Thoracic aorta (tissue), 2 donors: ENCODE measurements around the gene HOMEZ. TPM values are rescaled to one million over a fixed set of nuclear protein-coding genes. Genes with fewer than 3 reads are reported as not detected.
"Not testable (repeated sequence)": the region's sequence is repeated elsewhere in the genome, so short reads cannot be mapped to it uniquely, and the experiment has no call there.

Experiments used
- ATAC-seq: fragments of 150-250 bp; one replicate; pipeline ENCODE4 v1.8.0; 2017; ENCODE audit warnings: low read depth; ENCODE audit not compliant: insufficient number of reproducible peaks, low FRiP score
- DNase-seq: peaks from one replicate; pipeline ENCODE4 v3.0.0-alpha.2; 2020; ENCODE audit warnings: low spot score
- H3K27ac ChIP-seq, 2 donors: fragments of 200-600 bp; sonication (generic); 1 replicate in 1 of 2; 2 replicates in 1 of 2; pipeline ENCODE4 v1.5.1; 2016; ENCODE audit warnings: mild to moderate bottlenecking in 2 of 2, moderate library complexity in 2 of 2
- H3K27me3 ChIP-seq: fragments of 200-600 bp; sonication (generic); replicated peaks from 2 replicates; pipeline ENCODE4 v1.6.0; 2016; ENCODE audit warnings: mild to moderate bottlenecking; ENCODE audit not compliant: insufficient read depth
- H3K36me3 ChIP-seq: fragments of 200-600 bp; sonication (generic); one replicate; pipeline ENCODE4 v1.5.1; 2016
- H3K4me1 ChIP-seq, 2 donors: fragments of 200-600 bp; sonication (generic); 1 replicate in 1 of 2; 2 replicates in 1 of 2; pipeline versions ENCODE4 v1.5.1 to v1.6.0; 2016; ENCODE audit warnings: low read depth in 2 of 2, mild to moderate bottlenecking in 1 of 2; ENCODE audit not compliant: control insufficient read depth in 1 of 2
- H3K4me3 ChIP-seq: fragments of 200-600 bp; sonication (generic); 2 replicates; pipeline ENCODE4 v1.5.1; 2016; ENCODE audit warnings: mild to moderate bottlenecking
- H3K9me3 ChIP-seq: fragments of 200-600 bp; sonication (generic); 2 replicates; pipeline ENCODE4 v1.5.1; 2016
- total RNA-seq, 2 donors: library from RNA; depleted of rRNA; stranded (reverse); fragments of >200 nt; gene quantifications; one replicate each; pipeline versions ENCODE4 v1.1.0 to v1.2.3, GENCODE V29; 2016
- TF ChIP-seq, protein P1 (sequence below): fragments of 200-600 bp; sonication (generic); IDR thresholded peaks from one replicate; pipeline ENCODE4 v1.5.1; 2019; ENCODE audit warnings: antibody characterized with exemption

Gene HOMEZ
- total RNA-seq, 2 donors from 2014 or later: 4.6 to 6.2 TPM

- TF ChIP-seq, protein P1, sequence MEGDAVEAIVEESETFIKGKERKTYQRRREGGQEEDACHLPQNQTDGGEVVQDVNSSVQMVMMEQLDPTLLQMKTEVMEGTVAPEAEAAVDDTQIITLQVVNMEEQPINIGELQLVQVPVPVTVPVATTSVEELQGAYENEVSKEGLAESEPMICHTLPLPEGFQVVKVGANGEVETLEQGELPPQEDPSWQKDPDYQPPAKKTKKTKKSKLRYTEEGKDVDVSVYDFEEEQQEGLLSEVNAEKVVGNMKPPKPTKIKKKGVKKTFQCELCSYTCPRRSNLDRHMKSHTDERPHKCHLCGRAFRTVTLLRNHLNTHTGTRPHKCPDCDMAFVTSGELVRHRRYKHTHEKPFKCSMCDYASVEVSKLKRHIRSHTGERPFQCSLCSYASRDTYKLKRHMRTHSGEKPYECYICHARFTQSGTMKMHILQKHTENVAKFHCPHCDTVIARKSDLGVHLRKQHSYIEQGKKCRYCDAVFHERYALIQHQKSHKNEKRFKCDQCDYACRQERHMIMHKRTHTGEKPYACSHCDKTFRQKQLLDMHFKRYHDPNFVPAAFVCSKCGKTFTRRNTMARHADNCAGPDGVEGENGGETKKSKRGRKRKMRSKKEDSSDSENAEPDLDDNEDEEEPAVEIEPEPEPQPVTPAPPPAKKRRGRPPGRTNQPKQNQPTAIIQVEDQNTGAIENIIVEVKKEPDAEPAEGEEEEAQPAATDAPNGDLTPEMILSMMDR: no peak
- H3K9me3 ChIP-seq: no peaks in the 10 kb centered on the region
- ATAC-seq: no peak
Observed at GRCh38 chr14:23269193-23269592, 16.7 kb downstream of the HOMEZ start.

GRCh38 chr14:23260849-23261248, 25.1 kb downstream of the HOMEZ start:
- not testable (repeated sequence) for H3K4me3 ChIP-seq, DNase-seq, H3K27ac ChIP-seq, H3K9me3 ChIP-seq, H3K36me3 ChIP-seq, H3K4me1 ChIP-seq, H3K27me3 ChIP-seq, ATAC-seq

More at GRCh38 chr14:23269193-23269592, 16.7 kb downstream of the HOMEZ start:
- H3K27ac ChIP-seq: no peak overlapping the region
- H3K27me3 ChIP-seq: no peaks in the 10 kb centered on the region
- DNase-seq: no peak
- no peaks in the 10 kb centered on the region for H3K36me3 ChIP-seq
- no peaks in the 10 kb centered on the region for H3K4me1 ChIP-seq
- no peak overlapping the region for H3K4me3 ChIP-seq

DNA sequence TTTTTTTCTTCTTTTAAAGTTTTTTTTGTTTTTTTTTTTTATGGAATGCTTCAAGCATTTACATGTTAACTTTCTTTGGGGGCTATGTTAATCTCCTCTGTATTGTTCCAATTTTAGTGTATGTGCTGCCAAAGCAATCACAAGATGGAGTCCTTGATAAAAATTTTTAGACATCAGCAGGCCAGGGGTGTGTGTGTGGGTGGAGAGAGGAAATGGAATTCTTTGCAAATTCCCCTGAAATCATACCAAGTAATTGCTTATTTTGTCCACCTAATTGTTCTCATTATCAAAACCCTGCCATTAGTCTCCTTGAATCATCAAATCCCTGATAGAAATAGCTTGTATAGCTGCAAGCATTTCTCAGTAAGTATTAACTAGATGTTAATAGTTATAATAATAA, 26.5 kb downstream of the HOMEZ start:
- Histone ChIP-seq H3K27ac (no peak overlapping the region), H3K4me1 (no peaks in the 10 kb centered on the region), H3K36me3 (no peaks in the 10 kb centered on the region), H3K27me3 (no peaks in the 10 kb centered on the region), H3K4me3 (no peak overlapping the region), H3K9me3 (no peaks in the 10 kb centered on the region)
- DNase-seq (no peak), ATAC-seq (no peak)
- TF ChIP-seq, protein P1: no peak

DNA sequence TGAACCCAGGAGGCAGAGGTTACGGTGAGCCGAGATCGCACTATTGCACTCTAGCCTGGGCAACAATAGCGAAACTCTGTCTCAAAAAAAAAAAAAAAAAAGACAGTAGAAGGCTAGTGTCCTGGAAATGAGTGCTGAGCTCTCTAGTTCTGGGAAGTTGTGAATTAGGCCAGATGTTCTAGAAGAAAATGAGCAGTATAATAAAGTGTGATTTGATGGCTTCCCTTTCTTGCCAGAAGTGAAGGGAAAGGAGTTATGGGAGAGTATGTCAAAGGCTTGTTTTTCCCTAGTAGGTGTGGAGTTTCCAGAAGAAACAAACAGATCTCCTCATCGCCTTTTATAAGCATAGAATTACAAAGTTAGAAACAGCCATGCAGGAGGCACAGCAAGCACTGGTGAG, 27.7 kb downstream of the HOMEZ start:
- H3K36me3 ChIP-seq: no peaks in the 10 kb centered on the region
- no peak for DNase-seq
- no peak overlapping the region for H3K27ac ChIP-seq
- TF ChIP-seq, protein P1: no peak
- no peak for ATAC-seq
- no peaks in the 10 kb centered on the region for H3K27me3 ChIP-seq
- H3K4me1 ChIP-seq: no peaks in the 10 kb centered on the region
- H3K9me3 ChIP-seq: no peaks in the 10 kb centered on the region
- no peak overlapping the region for H3K4me3 ChIP-seq

DNA sequence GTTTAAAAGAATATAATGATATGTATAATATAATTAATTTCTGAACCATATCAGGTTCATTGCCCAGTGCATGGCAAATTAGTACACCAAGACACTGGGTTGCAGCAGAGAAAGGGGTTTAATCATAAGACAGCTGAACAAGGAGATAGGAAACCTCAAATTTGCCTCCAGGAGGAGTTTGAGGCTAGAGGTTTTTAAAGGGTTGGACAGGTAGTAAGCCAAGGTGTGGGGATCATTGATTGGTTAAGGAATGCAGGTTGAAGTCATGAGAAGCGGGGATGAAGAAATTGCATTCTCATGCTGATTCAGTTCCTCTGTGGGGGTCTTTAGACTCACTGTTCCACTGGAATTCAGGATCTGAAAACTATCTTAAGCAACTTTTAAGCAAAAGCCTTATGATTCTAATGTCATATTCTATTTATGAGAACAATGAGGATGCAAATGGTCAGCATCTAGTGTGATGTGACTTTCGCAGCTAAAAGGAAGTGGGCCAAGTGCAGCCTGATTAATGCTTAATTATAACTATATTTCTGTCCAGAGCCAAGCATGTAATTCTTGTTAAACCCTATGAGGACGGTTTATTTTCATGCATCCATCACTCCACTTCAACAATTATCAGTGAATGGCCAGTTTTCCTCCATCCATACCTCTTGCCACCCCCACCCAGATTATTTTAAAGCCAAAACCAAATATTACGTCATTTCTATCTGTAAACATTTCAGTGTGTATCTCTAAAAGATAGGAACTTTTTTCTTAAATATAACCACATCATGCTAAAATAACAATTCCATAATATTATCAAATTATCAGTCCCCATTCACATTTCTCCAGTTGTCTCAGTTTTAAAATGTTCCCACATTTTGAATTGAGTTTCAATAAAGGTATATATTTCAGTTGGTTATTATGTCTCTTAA, 33.3 kb downstream of the HOMEZ start:
- no peak for ATAC-seq
- TF ChIP-seq, protein P1: no peak
- H3K4me1 ChIP-seq: no peaks in the 10 kb centered on the region
- H3K9me3 ChIP-seq: no peaks in the 10 kb centered on the region
- no peak overlapping the region for H3K4me3 ChIP-seq
- H3K36me3 ChIP-seq: no peaks in the 10 kb centered on the region
- DNase-seq: no peak
- H3K27ac ChIP-seq: no peak overlapping the region
- H3K27me3 ChIP-seq: no peaks in the 10 kb centered on the region
